Smooth muscle cell (in vitro differentiated cells): Measurements from ENCODE around the gene DCN. TPM values are rescaled to one million over a fixed set of nuclear protein-coding genes. Genes with fewer than 3 reads are reported as not detected.

ENCODE experiments used
- DNase-seq: peaks from one replicate; lab custom pipeline; 2025; ENCODE audit not compliant: unreplicated experiment; lab: John Stamatoyannopoulos, UW
- H2AFZ ChIP-seq: fragments of 200-600 bp; sonication (generic); 2 replicates; pipeline ENCODE4 v1.6.0; 2016; ENCODE audit warnings: antibody characterized with exemption, low read depth, mild to moderate bottlenecking
- H3F3A ChIP-seq: fragments of 200-600 bp; sonication (generic); 2 replicates; pipeline ENCODE4 v1.6.0; 2017; ENCODE audit warnings: antibody characterized with exemption, low read depth
- H3K27ac ChIP-seq: fragments of 200-600 bp; sonication (generic); 2 replicates; pipeline ENCODE4 v1.5.1; 2016; ENCODE audit warnings: low read depth, mild to moderate bottlenecking
- H3K27me3 ChIP-seq: fragments of 200-600 bp; sonication (generic); 2 replicates; pipeline ENCODE4 v1.6.1; 2016; ENCODE audit warnings: low read depth, mild to moderate bottlenecking
- H3K36me3 ChIP-seq: fragments of 200-600 bp; sonication (generic); 2 replicates; pipeline ENCODE4 v1.5.1; 2016; ENCODE audit warnings: low read depth
- H3K4me1 ChIP-seq: fragments of 200-600 bp; sonication (generic); 2 replicates; pipeline ENCODE4 v1.5.1; 2016; ENCODE audit warnings: low read depth
- H3K4me2 ChIP-seq: fragments of 200-600 bp; sonication (generic); 2 replicates; pipeline ENCODE4 v1.6.0; 2016; ENCODE audit warnings: mild to moderate bottlenecking
- H3K4me3 ChIP-seq: fragments of 200-600 bp; sonication (generic); 2 replicates; pipeline ENCODE4 v1.5.1; 2016; ENCODE audit warnings: mild to moderate bottlenecking
- H3K79me2 ChIP-seq: fragments of 200-600 bp; sonication (generic); 2 replicates; pipeline ENCODE4 v1.6.0; 2016; ENCODE audit warnings: low read depth, mild to moderate bottlenecking
- H3K9ac ChIP-seq: fragments of 200-600 bp; sonication (generic); 2 replicates; pipeline ENCODE4 v1.6.0; 2016; ENCODE audit warnings: low read depth
- H3K9me3 ChIP-seq: fragments of 200-600 bp; sonication (generic); replicated peaks from 2 replicates; pipeline ENCODE4 v1.5.1; 2016; ENCODE audit warnings: low read depth
- H4K20me1 ChIP-seq: fragments of 200-600 bp; sonication (generic); 2 replicates; pipeline ENCODE4 v1.6.0; 2016; ENCODE audit warnings: low read depth
- WGBS: methylation state at CpG from one replicate; pipeline ENCODE4 v1.1.7; 2016; ENCODE audit warnings: low lambda C conversion rate; 5-methylcytosine and 5-hydroxymethylcytosine counted together
- polyA plus RNA-seq: library from polyadenylated mRNA; unstranded; fragments of >200 nt; fragmentation: Nextera tagmentation; extraction: Ambion mirVana; gene quantifications from 2 replicates; pipeline ENCODE4 v1.2.1, GENCODE V29; 2016
- total RNA-seq: library from RNA; depleted of rRNA; stranded (reverse); fragments of >200 nt; gene quantifications from 2 replicates; pipeline ENCODE4 v1.2.3, GENCODE V29; 2014
- TF ChIP-seq, protein P1 (sequence below): fragments of 200-600 bp; sonication (generic); IDR thresholded peaks from 2 replicates; pipeline ENCODE4 v1.5.1; 2017; ENCODE audit warnings: borderline replicate concordance, mild to moderate bottlenecking, antibody characterized with exemption; ENCODE audit not compliant: insufficient read depth, poor library complexity, severe bottlenecking

The DCN gene
- total and polyA plus RNA-seq, 2 experiments from 2014 or later = 1,354 to 1,657 TPM

- H4K20me1 ChIP-seq = no peaks in the 10 kb centered on the region
- TF ChIP-seq, protein P1, sequence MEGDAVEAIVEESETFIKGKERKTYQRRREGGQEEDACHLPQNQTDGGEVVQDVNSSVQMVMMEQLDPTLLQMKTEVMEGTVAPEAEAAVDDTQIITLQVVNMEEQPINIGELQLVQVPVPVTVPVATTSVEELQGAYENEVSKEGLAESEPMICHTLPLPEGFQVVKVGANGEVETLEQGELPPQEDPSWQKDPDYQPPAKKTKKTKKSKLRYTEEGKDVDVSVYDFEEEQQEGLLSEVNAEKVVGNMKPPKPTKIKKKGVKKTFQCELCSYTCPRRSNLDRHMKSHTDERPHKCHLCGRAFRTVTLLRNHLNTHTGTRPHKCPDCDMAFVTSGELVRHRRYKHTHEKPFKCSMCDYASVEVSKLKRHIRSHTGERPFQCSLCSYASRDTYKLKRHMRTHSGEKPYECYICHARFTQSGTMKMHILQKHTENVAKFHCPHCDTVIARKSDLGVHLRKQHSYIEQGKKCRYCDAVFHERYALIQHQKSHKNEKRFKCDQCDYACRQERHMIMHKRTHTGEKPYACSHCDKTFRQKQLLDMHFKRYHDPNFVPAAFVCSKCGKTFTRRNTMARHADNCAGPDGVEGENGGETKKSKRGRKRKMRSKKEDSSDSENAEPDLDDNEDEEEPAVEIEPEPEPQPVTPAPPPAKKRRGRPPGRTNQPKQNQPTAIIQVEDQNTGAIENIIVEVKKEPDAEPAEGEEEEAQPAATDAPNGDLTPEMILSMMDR = no peak
- H3K27me3 ChIP-seq = no peaks in the 10 kb centered on the region
- no peak overlapping the region for H2AFZ ChIP-seq
- H3K4me1 ChIP-seq = peaks cover 52% of the 10 kb centered on the region
- peak overlapping the region; percentile 98 for H3K27ac ChIP-seq
- peaks cover 60% of the 10 kb centered on the region for H3K79me2 ChIP-seq
- no peak for DNase-seq
- H3K4me3 ChIP-seq = peak overlapping the region; percentile 80
- H3F3A ChIP-seq = peaks cover 62% of the 10 kb centered on the region
- no peaks in the 10 kb centered on the region for H3K9me3 ChIP-seq
- 66% methylated on average over 1 of the region's 1 CpG for WGBS
- peaks cover 8% of the 10 kb centered on the region for H3K36me3 ChIP-seq
- no peak overlapping the region for H3K9ac ChIP-seq
- peak overlapping the region; percentile 89 for H3K4me2 ChIP-seq
These were observed 79.0 kb downstream of the DCN start for GRCh38 chr12:91103624-91104023.

- Histone ChIP-seq H3K36me3 (peaks cover 8% of the 10 kb centered on the region), H3K4me1 (peaks cover 57% of the 10 kb centered on the region), H3K27me3 (no peaks in the 10 kb centered on the region), H3K9ac (no peak overlapping the region), H2AFZ (no peak overlapping the region), H3K4me2 (peak overlapping the region; percentile 89), H3F3A (peaks cover 62% of the 10 kb centered on the region), H3K27ac (peak overlapping the region; percentile 98), H4K20me1 (no peaks in the 10 kb centered on the region), H3K79me2 (peaks cover 54% of the 10 kb centered on the region), H3K9me3 (no peaks in the 10 kb centered on the region), H3K4me3 (peak overlapping the region; percentile 80)
- TF ChIP-seq, protein P1 = no peak
- DNase-seq = no peak
These were observed 79.5 kb downstream of the DCN start for GRCh38 chr12:91103101-91103500.

- no peak for DNase-seq
These were observed 81.7 kb downstream of the DCN start for GRCh38 chr12:91100906-91101305.

DNA sequence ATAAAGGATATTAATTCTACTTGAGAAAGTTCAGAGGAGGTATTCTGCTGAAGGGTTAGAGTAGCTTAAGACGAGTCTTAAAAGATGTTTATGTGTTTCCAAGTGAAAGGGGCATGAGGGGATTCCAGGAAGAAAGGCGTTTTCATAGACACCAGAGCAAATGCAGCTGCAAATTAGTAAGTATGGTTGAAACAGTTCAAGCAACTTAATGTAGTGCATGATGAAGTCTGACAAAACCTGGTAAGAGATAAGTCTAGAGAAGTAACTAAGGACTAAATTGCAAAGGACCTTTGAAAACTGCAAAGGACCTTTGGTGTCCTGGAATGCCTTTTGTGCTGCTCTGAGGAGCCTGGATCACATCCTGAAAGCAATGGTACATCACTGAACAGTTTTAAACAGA lies 82.8 kb downstream of the DCN start:
- Histone ChIP-seq H3K4me3 (no peak overlapping the region), H3K27ac (peak overlapping the region; percentile 98), H2AFZ (no peak overlapping the region), H3F3A (peaks cover 54% of the 10 kb centered on the region), H3K27me3 (no peaks in the 10 kb centered on the region), H3K4me1 (peaks cover 58% of the 10 kb centered on the region), H3K79me2 (peaks cover 23% of the 10 kb centered on the region), H4K20me1 (no peaks in the 10 kb centered on the region), H3K36me3 (peaks cover 8% of the 10 kb centered on the region), H3K9ac (peak overlapping the region; percentile 56), H3K9me3 (no peaks in the 10 kb centered on the region), H3K4me2 (peak overlapping the region; percentile 89)
- no peak for DNase-seq
- TF ChIP-seq, protein P1 = no peak
- 6% methylated on average over 2 of the region's 2 CpGs for WGBS

More at GRCh38 chr12:91100906-91101305, 81.7 kb downstream of the DCN start:
- Histone ChIP-seq H3K27me3 (no peaks in the 10 kb centered on the region), H3F3A (peaks cover 58% of the 10 kb centered on the region), H2AFZ (no peak overlapping the region), H3K79me2 (peaks cover 34% of the 10 kb centered on the region), H4K20me1 (no peaks in the 10 kb centered on the region), H3K9ac (peak overlapping the region; percentile 56), H3K4me2 (peak overlapping the region; percentile 89), H3K36me3 (peaks cover 8% of the 10 kb centered on the region), H3K27ac (peak overlapping the region; percentile 98), H3K4me3 (peak overlapping the region; percentile 4), H3K4me1 (peaks cover 58% of the 10 kb centered on the region), H3K9me3 (no peaks in the 10 kb centered on the region)
- TF ChIP-seq, protein P1 = no peak
- whole genome bisulfite sequencing = 7% methylated on average over 2 of the region's 2 CpGs
